ENCODE results near the gene KLHL26. TPM values are rescaled to one million over a fixed set of nuclear protein-coding genes. Genes with fewer than 3 reads are reported as not detected.

KLHL26 gene
- total and polyA plus RNA-seq, 9 of the 15 experiments (the other 6 are each of a cell fraction or from before 2014, with no cell fraction given) = 0.13 to 13.3 (median 1.4) TPM

- peak in 2 of 4 experiments; percentile 30 to 42 for DNase-seq (ENCODE audit: extremely low read depth in 1 of 4, low spot score in 3 of 4)
- no peak overlapping the region for H2AFZ ChIP-seq (ENCODE audit: low read depth, low read length)
- peak overlapping the region; percentile 7; the same call in 1 of the 2 replicates for H3K4me2 ChIP-seq (ENCODE audit: insufficient read depth, low read length)
- H3K36me3 ChIP-seq (ENCODE audit: control insufficient read depth, insufficient read depth, low read length) = no peaks in the 10 kb centered on the region
- BruUV-seq (replicated peaks) = no TSS peak
- intact Hi-C loops (cut with micrococcal nuclease) (no loop called here), in situ Hi-C loops (cut with MboI) (no loop called here)
- H3K4me3 ChIP-seq = no peak overlapping the region
- CTCF ChIA-PET (ENCODE audit: low intra/inter-chr PET ratio) = no interaction called here
- H3K9me1 ChIP-seq (ENCODE audit: control insufficient read depth, insufficient read depth, low read length) = no peaks in the 10 kb centered on the region
- WGBS (ENCODE audit: insufficient coverage, low coverage, missing lambda C conversion rate) = 65% methylated on average over 14 of the region's 16 CpGs
- H3K4me1 ChIP-seq (replicated peaks in 1 of 2; ENCODE audit: control insufficient read depth in 2 of 2, insufficient read depth in 2 of 2, low read length in 2 of 2) = peaks cover 10 to 32% of the 10 kb centered on the region in 2 experiments; a peak in 4 of 5 replicates
- POLR2A ChIA-PET = no interaction called here
- no peak overlapping the region for H3K27ac ChIP-seq (ENCODE audit: extremely low read depth, low read depth, low read length)
- H3K9ac ChIP-seq (ENCODE audit: insufficient read depth in 1 of 2, low read depth in 2 of 2, low read length in 2 of 2) = peak overlapping the region in 1 of 2 experiments; percentile 76; a peak in 2 of 4 replicates
- FAIRE-seq = peak; percentile 32
- ATAC-seq = peak; percentile 55; the same call in 2 of the 3 replicates
- H4K20me1 ChIP-seq (replicated peaks; ENCODE audit: control insufficient read depth, insufficient read depth, low read length) = peaks cover 9% of the 10 kb centered on the region; the same call in 1 of the 2 replicates
- no peaks in the 10 kb centered on the region for H3K9me3 ChIP-seq (replicated peaks; ENCODE audit: control insufficient read depth, insufficient read depth, low read depth, low read length)
- peaks cover 21% of the 10 kb centered on the region for H3K79me2 ChIP-seq (ENCODE audit: control insufficient read depth, insufficient read depth, low read length)
- no peaks in the 10 kb centered on the region for H3K27me3 ChIP-seq (ENCODE audit: control insufficient read depth in 2 of 2, insufficient read depth in 2 of 2, low read length in 2 of 2)
- TF ChIP-seq MAFF (IDR thresholded peaks at IDR 0.05; ENCODE audit: low read length) = peak; percentile 28; the same call in 1 of the 2 replicates
- peak; percentile 80 for TF ChIP-seq L3MBTL2 (IDR thresholded peaks at IDR 0.05)
- no peak for TF ChIP-seq ZNF232 (CRISPR knock-in tag; IDR thresholded peaks at IDR 0.05)
- peak; percentile 75 for TF ChIP-seq MYC (IDR thresholded peaks at IDR 0.05; ENCODE audit: low read depth, low read length)
- TF ChIP-seq MYC (CRISPR knock-in tag; IDR thresholded peaks at IDR 0.05; ENCODE audit: borderline replicate concordance, low read depth) = no peak
- TF ChIP-seq POLR2AphosphoS5 (IDR thresholded peaks at IDR 0.05; ENCODE audit: control insufficient read depth, insufficient read depth, low read depth, low read length) = no peak
- TF ChIP-seq E2F5 (CRISPR knock-in tag; IDR thresholded peaks at IDR 0.05) = no peak
- TF ChIP-seq ZNF830 (CRISPR knock-in tag; IDR thresholded peaks at IDR 0.05) = no peak
- TF ChIP-seq ZNF253 (CRISPR knock-in tag; conservative IDR thresholded peaks at IDR 0.05) = no peak
- peak; percentile 66; the same call in 1 of the 2 replicates for TF ChIP-seq CTBP1 (IDR thresholded peaks at IDR 0.05; ENCODE audit: borderline replicate concordance)
- no peak for TF ChIP-seq ZNF551 (CRISPR knock-in tag; IDR thresholded peaks at IDR 0.05)
- TF ChIP-seq NKRF (IDR thresholded peaks at IDR 0.05; ENCODE audit: borderline replicate concordance) = peak; percentile 43; the same call in 1 of the 2 replicates
- no peak for TF ChIP-seq USF1 (CRISPR knock-in tag; IDR thresholded peaks at IDR 0.05)
- TF ChIP-seq MLX (CRISPR knock-in tag; conservative IDR thresholded peaks at IDR 0.05) = no peak
- TF ChIP-seq MXD1 (CRISPR knock-in tag; IDR thresholded peaks at IDR 0.05; ENCODE audit: borderline replicate concordance, poor library complexity, severe bottlenecking) = no peak
Measured at GRCh38 chr19:18687740-18688465, 51.1 kb downstream of the KLHL26 start.
